Measurements from ENCODE around the gene CMTM7. TPM values are rescaled to one million over a fixed set of nuclear protein-coding genes. Genes with fewer than 3 reads are reported as not detected.

CMTM7 gene
- total RNA-seq, 4 donors from 2014 or later, result 14.8 to 24.7 (median 22.0) TPM

DNA sequence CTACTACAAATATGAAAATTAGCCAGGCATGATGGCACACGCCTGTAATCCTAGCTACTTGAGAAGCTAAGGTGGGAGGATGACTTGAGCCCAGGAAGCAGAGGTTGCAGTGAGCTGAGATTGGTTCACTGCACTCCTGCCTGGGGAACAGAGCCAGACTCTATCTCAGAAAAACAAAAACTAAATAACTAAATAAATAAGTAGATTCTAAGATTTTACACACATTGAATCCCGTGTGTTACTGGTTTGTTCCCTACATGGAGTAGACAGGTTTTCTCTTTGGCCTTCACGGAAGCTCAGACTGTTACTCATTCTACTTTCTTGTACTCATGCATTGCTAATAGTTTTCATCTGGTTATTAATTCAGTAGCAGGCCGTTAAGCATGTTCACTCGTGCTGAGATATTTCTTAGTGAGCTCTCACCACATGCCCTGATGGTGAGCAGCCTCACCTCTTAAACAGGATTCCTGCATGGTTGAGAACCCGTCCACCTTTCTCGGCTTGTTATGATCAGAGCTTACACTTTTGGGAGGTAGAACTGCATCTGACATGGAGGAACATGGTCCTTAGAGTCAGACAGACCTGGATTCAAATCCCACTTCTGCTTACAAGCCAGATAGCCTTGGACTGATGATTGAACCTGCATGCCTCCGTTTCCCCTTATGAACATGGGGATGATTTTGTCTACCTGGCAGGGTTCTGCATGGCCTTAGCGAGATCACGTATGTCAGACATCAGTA, 49.1 kb downstream of the CMTM7 start:
- Histone ChIP-seq H3K4me1 (peaks cover 14 to 18% of the 10 kb centered on the region in 2 donors), H3K36me3 (no peaks in the 10 kb centered on the region), H3K4me3 (replicated peaks in 1 of 3) (no peak overlapping the region), H3K27ac (peak overlapping the region; percentile 29 to 62 (median 32)), H3K9me3 (no peaks in the 10 kb centered on the region), H3K27me3 (no peaks in the 10 kb centered on the region)
- intact Hi-C loops (cut with DNase I), result no loop called here
- TF ChIP-seq, protein P1, sequence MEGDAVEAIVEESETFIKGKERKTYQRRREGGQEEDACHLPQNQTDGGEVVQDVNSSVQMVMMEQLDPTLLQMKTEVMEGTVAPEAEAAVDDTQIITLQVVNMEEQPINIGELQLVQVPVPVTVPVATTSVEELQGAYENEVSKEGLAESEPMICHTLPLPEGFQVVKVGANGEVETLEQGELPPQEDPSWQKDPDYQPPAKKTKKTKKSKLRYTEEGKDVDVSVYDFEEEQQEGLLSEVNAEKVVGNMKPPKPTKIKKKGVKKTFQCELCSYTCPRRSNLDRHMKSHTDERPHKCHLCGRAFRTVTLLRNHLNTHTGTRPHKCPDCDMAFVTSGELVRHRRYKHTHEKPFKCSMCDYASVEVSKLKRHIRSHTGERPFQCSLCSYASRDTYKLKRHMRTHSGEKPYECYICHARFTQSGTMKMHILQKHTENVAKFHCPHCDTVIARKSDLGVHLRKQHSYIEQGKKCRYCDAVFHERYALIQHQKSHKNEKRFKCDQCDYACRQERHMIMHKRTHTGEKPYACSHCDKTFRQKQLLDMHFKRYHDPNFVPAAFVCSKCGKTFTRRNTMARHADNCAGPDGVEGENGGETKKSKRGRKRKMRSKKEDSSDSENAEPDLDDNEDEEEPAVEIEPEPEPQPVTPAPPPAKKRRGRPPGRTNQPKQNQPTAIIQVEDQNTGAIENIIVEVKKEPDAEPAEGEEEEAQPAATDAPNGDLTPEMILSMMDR (IDR thresholded peaks at IDR 0.05), result no peak
- no peak for TF ChIP-seq POLR2A (IDR thresholded peaks at IDR 0.05)
- peak; percentile 51 to 55 for DNase-seq
- WGBS, 2 donors, result 48 to 63% methylated on average over 10 of the region's 10 CpGs

DNA sequence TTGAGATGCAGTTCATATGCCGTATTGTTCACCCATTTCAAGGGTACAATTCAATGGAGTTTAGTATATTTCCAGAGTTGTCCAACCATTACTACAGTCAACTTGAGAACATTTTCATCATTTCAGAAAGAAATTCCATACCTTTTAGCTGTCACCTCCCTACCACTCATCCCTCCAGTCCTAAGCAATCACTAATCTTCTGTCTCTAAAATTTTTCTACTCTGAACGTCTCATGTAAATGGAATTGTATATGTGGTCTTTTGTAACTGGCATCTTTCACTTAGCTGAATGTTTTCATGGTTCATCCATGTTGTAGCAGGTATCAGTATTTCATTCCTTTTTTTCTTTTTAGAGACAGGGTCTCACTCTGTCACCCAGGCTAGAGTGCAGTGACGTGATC, 51.1 kb downstream of the CMTM7 start:
- H3K9me3 ChIP-seq, result no peaks in the 10 kb centered on the region
- no peak for DNase-seq
- H3K27me3 ChIP-seq, result no peaks in the 10 kb centered on the region
- peaks cover 14 to 18% of the 10 kb centered on the region in 2 donors for H3K4me1 ChIP-seq
- 96% methylated on average over 3 of the region's 3 CpGs for WGBS, 2 donors
- TF ChIP-seq POLR2A (IDR thresholded peaks at IDR 0.05), result no peak
- TF ChIP-seq, protein P1 (IDR thresholded peaks at IDR 0.05), result no peak
- H3K36me3 ChIP-seq, result no peaks in the 10 kb centered on the region
- intact Hi-C loops (cut with DNase I), result no loop called here
- H3K4me3 ChIP-seq (replicated peaks in 1 of 3), result no peak overlapping the region
- no peak overlapping the region for H3K27ac ChIP-seq

DNA sequence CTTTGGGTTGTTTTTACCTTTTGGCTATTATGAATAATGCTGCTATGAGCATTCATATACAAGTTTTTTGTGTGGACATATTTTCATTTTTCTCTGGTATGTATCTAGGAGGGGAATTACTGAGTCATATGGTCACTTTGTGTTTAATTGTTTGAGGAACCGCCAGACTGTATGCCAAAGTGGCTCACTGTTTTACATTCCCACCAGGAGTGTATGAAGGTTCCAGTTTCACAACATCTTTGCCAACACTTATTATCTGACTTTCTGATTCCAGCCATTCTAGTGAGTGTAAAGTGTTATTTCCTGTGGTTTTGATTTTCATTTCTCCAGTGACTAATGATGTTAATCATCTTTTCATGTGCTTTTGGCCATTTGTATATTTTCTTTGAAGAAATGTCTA, 51.8 kb downstream of the CMTM7 start:
- WGBS, 2 donors, result 46 to 64% methylated on average over 1 of the region's 1 CpG
- no peak for DNase-seq
- H3K9me3 ChIP-seq, result no peaks in the 10 kb centered on the region
- no peak overlapping the region for H3K27ac ChIP-seq
- H3K36me3 ChIP-seq, result no peaks in the 10 kb centered on the region
- peaks cover 14 to 18% of the 10 kb centered on the region in 2 donors for H3K4me1 ChIP-seq
- TF ChIP-seq POLR2A (IDR thresholded peaks at IDR 0.05), result no peak
- TF ChIP-seq, protein P1 (IDR thresholded peaks at IDR 0.05), result no peak
- intact Hi-C loops (cut with DNase I), result no loop called here
- no peaks in the 10 kb centered on the region for H3K27me3 ChIP-seq
- H3K4me3 ChIP-seq (replicated peaks in 1 of 3), result no peak overlapping the region

DNA sequence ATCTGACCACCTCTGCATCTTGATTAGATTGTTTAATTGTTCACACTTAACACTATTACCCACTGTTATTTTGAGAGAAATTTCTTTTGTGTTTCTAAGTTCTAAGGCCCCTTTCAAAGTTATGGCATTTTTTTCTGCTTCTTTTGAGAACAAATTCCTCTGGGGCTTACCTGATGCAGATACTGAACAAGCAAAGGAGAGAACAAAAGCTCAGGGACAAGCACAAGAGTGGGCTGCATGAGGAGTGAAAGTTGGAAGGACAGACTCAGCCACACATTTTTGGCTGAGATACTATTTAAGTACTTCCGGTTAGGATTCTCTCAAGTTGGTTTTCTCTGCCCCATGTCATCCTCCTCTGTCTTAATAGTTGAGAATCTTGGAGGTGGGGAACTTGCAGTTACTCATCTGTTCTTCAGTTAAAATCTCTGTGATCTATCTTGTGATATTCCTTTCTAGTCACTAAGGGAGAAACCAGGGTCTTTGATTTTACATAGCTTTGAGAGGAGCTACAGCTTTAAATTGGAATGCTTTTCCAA, 56.3 kb downstream of the CMTM7 start:
- Histone ChIP-seq H3K27ac (peak overlapping the region in 1 of 3 donors; percentile 25), H3K36me3 (no peaks in the 10 kb centered on the region), H3K9me3 (no peaks in the 10 kb centered on the region), H3K4me1 (peaks cover 5 to 8% of the 10 kb centered on the region in 2 donors), H3K4me3 (replicated peaks in 1 of 3) (no peak overlapping the region), H3K27me3 (no peaks in the 10 kb centered on the region)
- 73 to 83% methylated on average over 1 of the region's 1 CpG for WGBS, 2 donors
- DNase-seq, result no peak
- no peak for TF ChIP-seq POLR2A (IDR thresholded peaks at IDR 0.05)
- TF ChIP-seq, protein P1 (IDR thresholded peaks at IDR 0.05), result no peak
- intact Hi-C loops (cut with DNase I), result no loop called here

Data from thyroid gland (tissue), 4 donors.